Ectodermal cell (in vitro differentiated cells): ENCODE data around the gene PRAMEF26. TPM values are rescaled to one million over a fixed set of nuclear protein-coding genes. Genes with fewer than 3 reads are reported as not detected.
"Not testable (repeated sequence)": the region's sequence is repeated elsewhere in the genome, so short reads cannot be mapped to it uniquely, and the experiment has no call there.

Source experiments
- H3K27ac ChIP-seq: 2 replicates; pipeline ENCODE4 v1.7.0; 2013; ENCODE audit warnings: mild to moderate bottlenecking, low read depth, low read length; ENCODE audit not compliant: insufficient read depth, poor library complexity, severe bottlenecking
- H3K27me3 ChIP-seq: 2 replicates; pipeline ENCODE4 v1.7.0; 2013; ENCODE audit warnings: mild to moderate bottlenecking, low read length; ENCODE audit not compliant: insufficient read depth, control insufficient read depth, poor library complexity, severe bottlenecking
- H3K36me3 ChIP-seq: one replicate; pipeline ENCODE4 v1.7.0; 2013; ENCODE audit warnings: low read length; ENCODE audit not compliant: control insufficient read depth, insufficient read depth
- H3K4me1 ChIP-seq: one replicate; pipeline ENCODE4 v1.7.0; 2013; ENCODE audit warnings: low read length; ENCODE audit not compliant: control insufficient read depth, insufficient read depth
- H3K4me3 ChIP-seq: 2 replicates; pipeline ENCODE4 v1.7.0; 2013; ENCODE audit warnings: low read depth, low read length, control low read depth; ENCODE audit not compliant: insufficient read depth
- H3K9me3 ChIP-seq: 2 replicates; pipeline ENCODE4 v1.7.0; 2013; ENCODE audit warnings: mild to moderate bottlenecking, low read length, moderate library complexity; ENCODE audit not compliant: control insufficient read depth
- WGBS, 2 experiments: methylation state at CpG; one replicate each; pipeline ENCODE4 v1.1.7; 2013; ENCODE audit warnings: missing lambda C conversion rate in 2 of 2; 5-methylcytosine and 5-hydroxymethylcytosine counted together
- polyA plus RNA-seq, 4 experiments: library from polyadenylated mRNA; stranded (reverse); fragments of 50-300 nt; gene quantifications; one replicate each; pipeline ENCODE4 v1.2.3, GENCODE V29; 2013

Gene PRAMEF26
- polyA plus RNA-seq (2013, experiment 1 of 4), result not detected
- not detected for polyA plus RNA-seq (2013, experiment 2 of 4)
- not detected for polyA plus RNA-seq (2013, experiment 3 of 4)
- not detected for polyA plus RNA-seq (2013, experiment 4 of 4)

GRCh38 chr1:13155909-13156308 is at the start of gene PRAMEF26:
Gene PRAMEF26 (minus strand): TSS chr1:13156009. CDS start chr1:13153095, 2,914 bp downstream.
- H3K36me3 ChIP-seq, H3K27ac ChIP-seq, H3K4me1 ChIP-seq, H3K9me3 ChIP-seq, H3K4me3 ChIP-seq, H3K27me3 ChIP-seq: not testable (repeated sequence)
- WGBS, 2 experiments, result no CpG with 5 or more reads among the region's 5 CpGs

- H3K36me3 ChIP-seq, H3K4me3 ChIP-seq, H3K4me1 ChIP-seq, H3K9me3 ChIP-seq, H3K27me3 ChIP-seq, H3K27ac ChIP-seq: not testable (repeated sequence)
- no CpG with 5 or more reads among the region's 5 CpGs for WGBS, 2 experiments
Observed at GRCh38 chr1:13201309-13201708, 45.5 kb upstream of the PRAMEF26 start, which contains the start of gene PRAMEF13. Gene PRAMEF13 (minus strand): TSS chr1:13201409. CDS start chr1:13199589, 1,820 bp downstream.

- H3K27me3 ChIP-seq, H3K36me3 ChIP-seq, H3K4me3 ChIP-seq, H3K4me1 ChIP-seq, H3K27ac ChIP-seq, H3K9me3 ChIP-seq: not testable (repeated sequence)
- WGBS, 2 experiments, result no CpG with 5 or more reads among the region's 2 CpGs
Observed at GRCh38 chr1:13171548-13171947, 15.7 kb upstream of the PRAMEF26 start, which contains the start of gene PRAMEF9. Gene PRAMEF9 (plus strand): TSS chr1:13171848. CDS start chr1:13175281, 3,433 bp downstream.

- H3K27ac ChIP-seq, H3K4me1 ChIP-seq, H3K27me3 ChIP-seq, H3K4me3 ChIP-seq, H3K36me3 ChIP-seq, H3K9me3 ChIP-seq: not testable (repeated sequence)
- no CpG with 5 or more reads among the region's 8 CpGs for WGBS, 2 experiments
Observed at GRCh38 chr1:13165531-13165930, 9.7 kb upstream of the PRAMEF26 start, which contains the start of gene HNRNPCL4. Gene HNRNPCL4 (minus strand): TSS chr1:13165631. CDS start chr1:13165467, 164 bp downstream.

- peaks cover 16% of the 10 kb centered on the region for H3K9me3 ChIP-seq
- not testable (repeated sequence) for H3K36me3 ChIP-seq, H3K4me1 ChIP-seq, H3K27ac ChIP-seq, H3K27me3 ChIP-seq, H3K4me3 ChIP-seq
- WGBS, 2 experiments, result 87 to 94% methylated on average over 3 to 4 of the region's 6 CpGs
Observed at GRCh38 chr1:13116754-13117153, 39.1 kb downstream of the PRAMEF26 start, which contains the start of gene HNRNPCL2. Gene HNRNPCL2 (minus strand): TSS chr1:13116854. CDS start chr1:13116400, 454 bp downstream.
